Right lobe of liver (tissue), 6 donors: ENCODE measurements around the gene MYRFL. TPM values are rescaled to one million over a fixed set of nuclear protein-coding genes. Genes with fewer than 3 reads are reported as not detected.

Experiments
- ATAC-seq, 4 donors: fragments of 200-7000 bp; cut with Tn5 transposase; one replicate each; pipeline ENCODE4 v1.9.1; 2020; ENCODE audit warnings: mild to moderate bottlenecking in 4 of 4, moderate library complexity in 4 of 4
- DNase-seq, 3 donors: peaks; one replicate each; pipeline ENCODE4 v3.0.0-alpha.2; 2020
- H3K27ac ChIP-seq, 3 donors: fragments of 200-600 bp; one replicate each; pipeline ENCODE4 v1.8.0; 2022
- H3K27me3 ChIP-seq, 2 donors: fragments of 200-600 bp; one replicate each; pipeline ENCODE4 v1.8.0; 2022
- H3K36me3 ChIP-seq, 4 donors: fragments of 200-600 bp; sonication (generic) in 1 of 4; one replicate each; pipeline versions ENCODE4 v1.5.1 to v1.8.0; 2017 to 2022; ENCODE audit warnings: control low read depth in 1 of 4
- H3K4me1 ChIP-seq, 4 donors: fragments of 200-600 bp; sonication (generic) in 1 of 4; one replicate each; pipeline versions ENCODE4 v1.5.1 to v1.8.0; 2017 to 2022; ENCODE audit warnings: control low read depth in 1 of 4
- H3K4me3 ChIP-seq, 3 donors: fragments of 200-600 bp; one replicate each; pipeline ENCODE4 v1.8.0; 2022
- H3K9me3 ChIP-seq, 4 donors: fragments of 200-600 bp; sonication (generic) in 1 of 4; one replicate each; pipeline versions ENCODE4 v1.5.1 to v1.8.0; 2017 to 2022; ENCODE audit warnings: control low read depth in 1 of 4
- POLR2A ChIP-seq: fragments of 450-650 bp; IDR thresholded peaks from one replicate; pipeline ENCODE4 v1.6.1; 2017; ENCODE audit warnings: antibody characterized with exemption, mild to moderate bottlenecking
- WGBS: methylation state at CpG from one replicate; pipeline ENCODE4 v1.1.6; 2018; ENCODE audit warnings: low coverage, low lambda C conversion rate; ENCODE audit not compliant: insufficient coverage; ENCODE audit errors: missing lambda C conversion rate; 5-methylcytosine and 5-hydroxymethylcytosine counted together
- intact Hi-C, 2 donors: fragments of 100-400 bp; cut with DNase I; formaldehyde crosslinking; loops; one replicate each; pipeline versions ENCODE4 v1.11.2 to v1.14.1; 2022
- total RNA-seq, 6 experiments: library from RNA; depleted of rRNA in 2 of 6; stranded (reverse); fragments of >200 nt in 2 of 6; fragmentation: NEBNext Ultra II Directional in 3 of 6; extraction: Animal tissue kit (Norgen Biotek cat#: 25700) in 3 of 6; gene quantifications; one replicate each; pipeline versions ENCODE4 v1.1.0 to v1.2.4, GENCODE V29; 2016 to 2023
- TF ChIP-seq, protein P1 (sequence below), 4 donors: fragments of 200-600 bp in 3 of 4; fragments of 450-650 bp in 1 of 4; IDR thresholded peaks; one replicate each; pipeline versions ENCODE4 v1.5.1 to v1.8.0; 2016 to 2022; ENCODE audit warnings: antibody characterized with exemption in 4 of 4, mild to moderate bottlenecking in 2 of 4
- donor health status: DM: no; HTN: yes; CAD: no.
- donor health status: DM: no; HTN: no; CAD: no.
- donor health status: DM: no; HTN: no; CAD: no.
- donor health status: DM: no; HTN: yes; CAD: no.
- donor health status: DM: no; HTN: yes; CAD: no.

MYRFL gene
- total RNA-seq, 6 experiments from 2014 or later: 0.11 to 0.21 (median 0.17) TPM; not detected in 2

DNA sequence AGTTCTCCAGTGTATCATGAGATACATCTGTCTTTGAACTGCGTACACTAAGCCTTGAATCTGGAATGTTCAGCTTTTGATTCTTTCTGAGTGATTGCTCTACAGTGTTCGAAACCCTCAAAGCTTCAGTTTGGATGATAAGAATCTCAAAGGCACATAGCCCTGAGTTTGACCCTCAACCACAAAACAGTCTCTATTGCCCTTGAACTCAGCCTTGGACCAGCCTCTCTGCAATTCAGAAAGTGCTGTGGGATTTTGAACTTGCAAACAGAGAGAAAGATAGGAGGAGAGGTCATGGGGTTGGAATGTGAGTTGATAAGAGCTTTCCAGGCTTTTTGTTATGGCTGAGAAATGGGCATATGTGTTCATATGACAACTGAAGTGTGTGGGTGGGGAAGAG is 100.3 kb downstream of the MYRFL start:
- intact Hi-C loops: no loop called here
- H3K27ac ChIP-seq: no peak overlapping the region
- H3K9me3 ChIP-seq: no peaks in the 10 kb centered on the region
- ATAC-seq (peak in 2 of 4 donors; percentile 76 to 94), DNase-seq (no peak)
- no CpG with 5 or more reads among the region's 2 CpGs for WGBS
- H3K36me3 ChIP-seq: no peaks in the 10 kb centered on the region
- H3K27me3 ChIP-seq: no peaks in the 10 kb centered on the region
- no peaks in the 10 kb centered on the region for H3K4me1 ChIP-seq
- no peak overlapping the region for H3K4me3 ChIP-seq
- TF ChIP-seq, protein P1, sequence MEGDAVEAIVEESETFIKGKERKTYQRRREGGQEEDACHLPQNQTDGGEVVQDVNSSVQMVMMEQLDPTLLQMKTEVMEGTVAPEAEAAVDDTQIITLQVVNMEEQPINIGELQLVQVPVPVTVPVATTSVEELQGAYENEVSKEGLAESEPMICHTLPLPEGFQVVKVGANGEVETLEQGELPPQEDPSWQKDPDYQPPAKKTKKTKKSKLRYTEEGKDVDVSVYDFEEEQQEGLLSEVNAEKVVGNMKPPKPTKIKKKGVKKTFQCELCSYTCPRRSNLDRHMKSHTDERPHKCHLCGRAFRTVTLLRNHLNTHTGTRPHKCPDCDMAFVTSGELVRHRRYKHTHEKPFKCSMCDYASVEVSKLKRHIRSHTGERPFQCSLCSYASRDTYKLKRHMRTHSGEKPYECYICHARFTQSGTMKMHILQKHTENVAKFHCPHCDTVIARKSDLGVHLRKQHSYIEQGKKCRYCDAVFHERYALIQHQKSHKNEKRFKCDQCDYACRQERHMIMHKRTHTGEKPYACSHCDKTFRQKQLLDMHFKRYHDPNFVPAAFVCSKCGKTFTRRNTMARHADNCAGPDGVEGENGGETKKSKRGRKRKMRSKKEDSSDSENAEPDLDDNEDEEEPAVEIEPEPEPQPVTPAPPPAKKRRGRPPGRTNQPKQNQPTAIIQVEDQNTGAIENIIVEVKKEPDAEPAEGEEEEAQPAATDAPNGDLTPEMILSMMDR (IDR thresholded peaks at IDR 0.05): no peak
- TF ChIP-seq POLR2A: no peak

DNA sequence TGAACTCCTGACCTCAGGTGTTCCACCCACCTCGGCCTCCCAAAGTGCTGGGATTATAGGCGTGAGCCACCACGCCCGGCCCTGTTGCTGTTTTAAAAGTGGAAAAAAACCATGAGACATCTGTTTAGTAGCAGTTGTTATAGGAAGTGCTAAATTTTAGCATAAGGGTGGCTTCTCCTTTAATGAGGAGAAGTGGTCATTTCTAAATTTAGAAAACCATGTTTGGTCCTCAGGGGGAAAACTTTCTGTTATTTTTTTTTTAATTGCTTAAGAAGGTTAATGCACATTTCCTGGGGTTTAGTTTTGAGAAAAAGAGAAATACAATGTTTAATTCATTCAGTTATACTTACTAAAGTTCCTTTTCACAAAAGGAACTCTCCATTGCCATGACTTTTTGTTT is 102.1 kb downstream of the MYRFL start:
- WGBS: 24% methylated on average over 4 of the region's 4 CpGs
- intact Hi-C loops: no loop called here
- H3K27ac ChIP-seq: no peak overlapping the region
- H3K36me3 ChIP-seq: no peaks in the 10 kb centered on the region
- ATAC-seq (no peak), DNase-seq (no peak)
- no peaks in the 10 kb centered on the region for H3K4me1 ChIP-seq
- H3K27me3 ChIP-seq: no peaks in the 10 kb centered on the region
- no peaks in the 10 kb centered on the region for H3K9me3 ChIP-seq
- no peak for TF ChIP-seq POLR2A
- TF ChIP-seq, protein P1 (IDR thresholded peaks at IDR 0.05): no peak
- H3K4me3 ChIP-seq: no peak overlapping the region

DNA sequence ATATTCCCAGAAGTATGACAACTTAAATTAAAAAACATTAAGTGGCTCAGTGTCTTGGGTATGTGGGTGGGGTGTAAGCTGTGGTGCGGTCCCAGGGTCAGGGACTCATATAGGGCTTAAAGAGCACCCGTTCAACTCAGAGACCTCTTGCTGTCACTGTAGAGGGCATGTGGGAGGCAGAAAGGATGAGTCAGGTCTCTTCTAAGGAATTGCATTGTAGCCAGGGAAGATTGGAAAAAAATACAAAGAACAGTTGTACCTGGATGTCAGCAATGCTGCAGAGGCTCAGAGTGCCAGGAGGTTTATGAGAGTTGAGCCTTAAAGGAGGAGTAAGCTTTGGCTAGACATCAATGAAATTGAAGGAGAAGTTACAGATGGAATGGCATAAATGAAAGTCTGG is 104.1 kb downstream of the MYRFL start:
- Histone ChIP-seq H3K9me3 (no peaks in the 10 kb centered on the region), H3K27me3 (no peaks in the 10 kb centered on the region)
- 45% methylated on average over 2 of the region's 2 CpGs for WGBS

DNA sequence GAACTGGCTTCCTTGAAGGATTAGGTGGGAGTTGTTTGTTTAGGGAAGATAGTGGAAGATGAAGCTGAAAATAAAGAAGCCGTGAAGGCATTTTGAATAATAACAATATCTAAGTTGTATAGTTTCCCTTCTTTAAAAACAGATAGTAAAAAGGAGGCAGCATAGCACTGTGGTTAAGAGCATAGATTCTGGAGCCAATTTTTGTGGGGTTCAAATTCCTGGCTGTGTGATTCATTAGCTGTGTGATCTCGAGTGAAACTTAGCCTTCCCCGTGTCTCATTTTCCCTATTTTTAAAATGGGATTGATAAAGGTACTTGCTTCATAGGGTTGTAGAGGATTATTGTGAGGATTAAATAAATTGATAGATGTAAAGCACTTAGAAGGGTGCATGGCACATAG is 104.5 kb downstream of the MYRFL start:
- WGBS: 37% methylated on average over 3 of the region's 3 CpGs
- no peaks in the 10 kb centered on the region for H3K36me3 ChIP-seq
- no peak overlapping the region for H3K27ac ChIP-seq
- no peaks in the 10 kb centered on the region for H3K27me3 ChIP-seq
- no peak overlapping the region for H3K4me3 ChIP-seq
- intact Hi-C loops: no loop called here
- H3K9me3 ChIP-seq: no peaks in the 10 kb centered on the region
- DNase-seq: no peak
- H3K4me1 ChIP-seq: no peaks in the 10 kb centered on the region
- ATAC-seq: no peak
- TF ChIP-seq POLR2A: no peak
- TF ChIP-seq, protein P1 (IDR thresholded peaks at IDR 0.05): no peak

More for the DNA sequence above, 104.1 kb downstream of the MYRFL start:
- TF ChIP-seq, protein P1 (IDR thresholded peaks at IDR 0.05): no peak
- TF ChIP-seq POLR2A: no peak
- no peak for DNase-seq
- no peak for ATAC-seq
- no peak overlapping the region for H3K4me3 ChIP-seq
- H3K36me3 ChIP-seq: no peaks in the 10 kb centered on the region
- H3K27ac ChIP-seq: no peak overlapping the region
- H3K4me1 ChIP-seq: no peaks in the 10 kb centered on the region
- intact Hi-C loops: no loop called here

DNA sequence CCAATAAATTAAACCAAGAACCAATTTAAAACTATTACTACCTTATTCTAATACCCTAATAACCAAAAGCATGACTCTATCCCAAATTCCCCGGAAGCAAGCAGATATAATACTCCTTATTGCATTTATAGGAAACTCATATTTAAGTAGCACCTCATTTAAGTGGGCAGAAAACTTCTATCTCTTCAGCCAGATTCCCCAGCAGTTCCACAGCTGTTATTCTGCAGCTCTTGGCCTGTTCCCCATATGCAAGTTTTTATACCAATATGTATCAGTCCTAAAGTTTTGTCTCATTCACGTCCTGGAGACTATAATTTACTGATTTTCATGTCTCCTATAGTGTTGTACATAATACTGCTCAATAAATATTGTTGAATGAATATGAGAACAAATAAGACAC is 106.5 kb downstream of the MYRFL start:
- intact Hi-C loops: no loop called here
- ATAC-seq: no peak
- TF ChIP-seq, protein P1 (IDR thresholded peaks at IDR 0.05): no peak
- no peak for TF ChIP-seq POLR2A
- 23% methylated on average over 2 of the region's 2 CpGs for WGBS
- no peaks in the 10 kb centered on the region for H3K36me3 ChIP-seq
- no peak for DNase-seq
- no peaks in the 10 kb centered on the region for H3K4me1 ChIP-seq
- H3K4me3 ChIP-seq: no peak overlapping the region
- H3K27me3 ChIP-seq: no peaks in the 10 kb centered on the region
- no peak overlapping the region for H3K27ac ChIP-seq
- no peaks in the 10 kb centered on the region for H3K9me3 ChIP-seq
